Fibroblast of mammary gland (primary cell): ENCODE measurements around the gene HBEGF.
A peak's percentile ranks its signal among the peaks of the same experiment; 100 is the strongest.

Experiments used
- DNase-seq: peaks from one replicate; pipeline ENCODE4 v3.0.0-alpha.2; 2010; ENCODE audit warnings: low read depth
- H3K4me3 ChIP-seq: 2 replicates; pipeline ENCODE4 v1.5.1; 2011; ENCODE audit warnings: low read depth, mild to moderate bottlenecking, low read length, moderate library complexity; ENCODE audit not compliant: control insufficient read depth
- CTCF ChIP-seq: conservative IDR thresholded peaks from 2 replicates; pipeline ENCODE4 v1.5.1; 2011; ENCODE audit warnings: low read depth, low read length, inconsistent platforms; ENCODE audit not compliant: control insufficient read depth, insufficient read depth

HBEGF gene

GRCh38 chr5:140321796-140322195 lies 24.6 kb downstream of the HBEGF start:
- no peak for TF ChIP-seq CTCF
- no peak for DNase-seq
- H3K4me3 ChIP-seq = no peak overlapping the region

GRCh38 chr5:140319833-140320232 lies 26.6 kb downstream of the HBEGF start:
- no peak overlapping the region for H3K4me3 ChIP-seq
- no peak for DNase-seq
- no peak for TF ChIP-seq CTCF

GRCh38 chr5:140318792-140319191 lies 27.6 kb downstream of the HBEGF start:
- no peak overlapping the region for H3K4me3 ChIP-seq
- TF ChIP-seq CTCF = no peak

GRCh38 chr5:140317859-140318258 lies 28.5 kb downstream of the HBEGF start:
- no peak overlapping the region for H3K4me3 ChIP-seq
- no peak for TF ChIP-seq CTCF
- peak; percentile 72 for DNase-seq

More at GRCh38 chr5:140318792-140319191, 27.6 kb downstream of the HBEGF start:
- DNase-seq = no peak

- H3K4me3 ChIP-seq = no peak overlapping the region
- DNase-seq = no peak
- TF ChIP-seq CTCF = no peak
These were observed 33.6 kb downstream of the HBEGF start for GRCh38 chr5:140312791-140313189.

- DNase-seq = peak; percentile 99
- no peak for TF ChIP-seq CTCF
- H3K4me3 ChIP-seq = no peak overlapping the region
These were observed 34.2 kb downstream of the HBEGF start for GRCh38 chr5:140312067-140312790.
